ENCODE measurements around the gene TBC1D1. TPM values are rescaled to one million over a fixed set of nuclear protein-coding genes. Genes with fewer than 3 reads are reported as not detected.
A peak's percentile ranks its signal among the peaks of the same experiment; 100 is the strongest.

TBC1D1 gene
- total RNA-seq, 1 experiment from 2014 or later: 28.5 TPM

DNA sequence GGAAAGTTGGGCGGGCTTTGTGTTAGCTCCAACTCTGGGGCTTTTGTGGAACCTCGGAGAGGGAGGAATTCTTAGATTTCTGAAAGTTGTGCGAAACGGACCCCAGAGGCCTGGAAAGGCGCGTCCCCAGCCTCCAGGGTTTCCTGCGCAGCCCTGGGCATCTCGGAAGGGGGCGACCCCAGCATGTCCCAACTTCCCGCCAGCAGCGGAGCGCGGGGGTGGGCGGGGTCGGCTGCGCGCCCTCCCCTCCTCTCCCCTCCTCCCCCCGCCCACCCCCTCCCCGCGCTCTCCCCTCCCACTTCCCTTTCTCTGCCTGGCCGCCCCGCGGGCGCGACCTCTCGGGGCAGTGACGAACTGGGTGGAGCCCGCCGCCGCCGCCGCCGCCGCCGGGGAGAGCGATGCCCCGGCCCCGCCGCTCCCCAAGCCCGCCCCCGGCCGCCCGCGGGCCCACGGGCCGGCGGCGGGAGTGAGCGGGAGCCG, 86.1 kb downstream of the TBC1D1 start:
- Mint-ChIP-seq H3K9me3 (ENCODE audit: unreplicated experiment) (no peaks in the 10 kb centered on the region), H3K4me3 (ENCODE audit: unreplicated experiment) (peak overlapping the region; percentile 71), H3K36me3 (ENCODE audit: insufficient read depth, unreplicated experiment) (no peaks in the 10 kb centered on the region), H3K4me1 (ENCODE audit: low read depth, unreplicated experiment) (peaks cover 6% of the 10 kb centered on the region), H3K27ac (ENCODE audit: unreplicated experiment) (no peak overlapping the region), H3K27me3 (ENCODE audit: insufficient read depth, unreplicated experiment) (no peaks in the 10 kb centered on the region)
- no TSS peak for BruUV-seq (replicated peaks)
- ChIA-PET CTCF (interaction anchor here (0.9 kb wide), 1 partner anchor 58 kb away, joined by 3 read pairs; no protein-coding TSS in a partner anchor), POLR2A (no interaction called here)
- DNase-seq: peak; percentile 81 to 85
- H3K4me1 ChIP-seq: peaks cover 11% of the 10 kb centered on the region; the same call in 1 of the 2 replicates
- no peaks in the 10 kb centered on the region for H3K27me3 ChIP-seq (replicated peaks; ENCODE audit: control insufficient read depth, insufficient read depth, low read length)
- peak overlapping the region; percentile 54 for H3K4me3 ChIP-seq (ENCODE audit: low read depth, low read length)
- intact Hi-C loops (cut with micrococcal nuclease; ENCODE audit: unreplicated experiment): loop anchor here (2.0 to 5.0 kb wide), 3 partner anchors 58 to 175 kb away; partner anchors contain the start of gene PGM2
- no peaks in the 10 kb centered on the region for H3K36me3 ChIP-seq (ENCODE audit: control insufficient read depth, insufficient read depth, low read length)
- no peaks in the 10 kb centered on the region for H3K9me3 ChIP-seq
- TF ChIP-seq, protein P1, sequence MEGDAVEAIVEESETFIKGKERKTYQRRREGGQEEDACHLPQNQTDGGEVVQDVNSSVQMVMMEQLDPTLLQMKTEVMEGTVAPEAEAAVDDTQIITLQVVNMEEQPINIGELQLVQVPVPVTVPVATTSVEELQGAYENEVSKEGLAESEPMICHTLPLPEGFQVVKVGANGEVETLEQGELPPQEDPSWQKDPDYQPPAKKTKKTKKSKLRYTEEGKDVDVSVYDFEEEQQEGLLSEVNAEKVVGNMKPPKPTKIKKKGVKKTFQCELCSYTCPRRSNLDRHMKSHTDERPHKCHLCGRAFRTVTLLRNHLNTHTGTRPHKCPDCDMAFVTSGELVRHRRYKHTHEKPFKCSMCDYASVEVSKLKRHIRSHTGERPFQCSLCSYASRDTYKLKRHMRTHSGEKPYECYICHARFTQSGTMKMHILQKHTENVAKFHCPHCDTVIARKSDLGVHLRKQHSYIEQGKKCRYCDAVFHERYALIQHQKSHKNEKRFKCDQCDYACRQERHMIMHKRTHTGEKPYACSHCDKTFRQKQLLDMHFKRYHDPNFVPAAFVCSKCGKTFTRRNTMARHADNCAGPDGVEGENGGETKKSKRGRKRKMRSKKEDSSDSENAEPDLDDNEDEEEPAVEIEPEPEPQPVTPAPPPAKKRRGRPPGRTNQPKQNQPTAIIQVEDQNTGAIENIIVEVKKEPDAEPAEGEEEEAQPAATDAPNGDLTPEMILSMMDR (IDR thresholded peaks at IDR 0.05; ENCODE audit: insufficient read depth in 1 of 2, low read depth in 1 of 2, low read length in 1 of 2, severe bottlenecking in 1 of 2, unreplicated experiment in 1 of 2): peak in 1 of 2 experiments; percentile 29

DNA sequence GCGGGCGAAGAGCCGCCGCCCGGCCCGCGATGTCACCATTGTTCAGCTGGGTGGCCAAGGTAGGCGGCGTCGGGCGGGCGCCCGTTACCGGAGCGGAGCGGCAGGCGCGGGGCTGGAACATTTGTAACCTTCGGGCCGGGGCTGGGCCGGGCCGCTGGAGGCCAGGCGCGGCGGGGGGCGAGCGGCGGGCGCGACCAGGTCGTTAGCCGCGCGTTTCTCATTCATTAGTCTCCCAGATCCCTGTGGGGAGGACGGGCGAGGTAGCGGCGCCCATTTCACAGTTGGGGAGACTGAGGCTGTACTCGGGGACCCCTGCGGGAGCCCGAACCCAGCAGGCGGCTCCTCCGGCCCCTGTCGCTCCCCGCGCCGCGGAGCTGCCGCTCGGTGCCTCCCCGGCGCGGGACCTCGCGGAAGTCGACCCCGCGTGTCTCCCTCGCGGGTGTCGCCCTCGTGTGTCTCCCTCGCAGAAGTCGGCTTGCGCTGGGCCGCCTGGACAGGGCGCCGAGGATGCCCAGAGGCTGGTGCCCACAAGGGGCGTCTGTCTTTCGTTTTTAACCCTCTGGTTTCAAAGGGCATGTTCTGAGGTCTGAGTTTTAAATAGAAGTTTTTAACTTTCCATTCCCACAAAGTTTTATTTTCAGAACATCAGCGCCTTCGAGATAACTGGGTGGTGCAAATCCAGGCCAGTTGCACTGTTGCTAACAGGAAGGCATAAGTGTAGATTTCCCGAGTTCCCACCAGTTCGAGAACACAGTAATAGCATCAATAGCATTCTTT, 86.8 kb downstream of the TBC1D1 start:
- intact Hi-C loops (cut with micrococcal nuclease; ENCODE audit: unreplicated experiment): loop anchor here (2.0 to 5.0 kb wide), 3 partner anchors 57 to 175 kb away; partner anchors contain the start of gene PGM2
- POLR2A ChIA-PET: no interaction called here
- no TSS peak for BruUV-seq (replicated peaks)
- peak; percentile 51 to 65 for DNase-seq
- H3K36me3 ChIP-seq (ENCODE audit: control insufficient read depth, insufficient read depth, low read length): no peaks in the 10 kb centered on the region
- no peaks in the 10 kb centered on the region for H3K27me3 ChIP-seq (replicated peaks; ENCODE audit: control insufficient read depth, insufficient read depth, low read length)
- Mint-ChIP-seq H3K4me1 (ENCODE audit: low read depth, unreplicated experiment) (peaks cover 12% of the 10 kb centered on the region), H3K36me3 (ENCODE audit: insufficient read depth, unreplicated experiment) (no peaks in the 10 kb centered on the region), H3K27me3 (ENCODE audit: insufficient read depth, unreplicated experiment) (no peaks in the 10 kb centered on the region), H3K27ac (ENCODE audit: unreplicated experiment) (no peak overlapping the region), H3K9me3 (ENCODE audit: unreplicated experiment) (no peaks in the 10 kb centered on the region), H3K4me3 (ENCODE audit: unreplicated experiment) (peak overlapping the region; percentile 71)
- no peaks in the 10 kb centered on the region for H3K9me3 ChIP-seq
- TF ChIP-seq, protein P1 (IDR thresholded peaks at IDR 0.05; ENCODE audit: insufficient read depth in 1 of 2, low read depth in 1 of 2, low read length in 1 of 2, severe bottlenecking in 1 of 2, unreplicated experiment in 1 of 2): peak; percentile 23 to 64
- H3K4me3 ChIP-seq (ENCODE audit: low read depth, low read length): peak overlapping the region; percentile 54
- peaks cover 15% of the 10 kb centered on the region; the same call in 1 of the 2 replicates for H3K4me1 ChIP-seq
- CTCF ChIA-PET: interaction anchor here (1.3 kb wide), 1 partner anchor 525 kb away, joined by 3 read pairs; no protein-coding TSS in a partner anchor

GRCh38 chr4:37978248-37978924, 87.5 kb downstream of the TBC1D1 start:
- Mint-ChIP-seq H3K4me3 (ENCODE audit: unreplicated experiment) (peak overlapping the region; percentile 71), H3K36me3 (ENCODE audit: insufficient read depth, unreplicated experiment) (no peaks in the 10 kb centered on the region), H3K9me3 (ENCODE audit: unreplicated experiment) (no peaks in the 10 kb centered on the region), H3K4me1 (ENCODE audit: low read depth, unreplicated experiment) (peaks cover 13% of the 10 kb centered on the region), H3K27ac (ENCODE audit: unreplicated experiment) (no peak overlapping the region), H3K27me3 (ENCODE audit: insufficient read depth, unreplicated experiment) (no peaks in the 10 kb centered on the region)
- POLR2A ChIA-PET: no interaction called here
- H3K36me3 ChIP-seq (ENCODE audit: control insufficient read depth, insufficient read depth, low read length): no peaks in the 10 kb centered on the region
- no peaks in the 10 kb centered on the region for H3K27me3 ChIP-seq (replicated peaks; ENCODE audit: control insufficient read depth, insufficient read depth, low read length)
- intact Hi-C loops (cut with micrococcal nuclease; ENCODE audit: unreplicated experiment): loop anchor here (5.0 kb wide), 2 partner anchors 151 to 176 kb away; partner anchors contain the start of gene PGM2
- CTCF ChIA-PET: interaction anchor here (1.3 kb wide), 1 partner anchor 525 kb away, joined by 3 read pairs; no protein-coding TSS in a partner anchor
- TSS peak; percentile 29 for BruUV-seq (replicated peaks)
- no peaks in the 10 kb centered on the region for H3K9me3 ChIP-seq
- H3K4me3 ChIP-seq (ENCODE audit: low read depth, low read length): peak overlapping the region; percentile 54
- peaks cover 15% of the 10 kb centered on the region; the same call in 1 of the 2 replicates for H3K4me1 ChIP-seq
- TF ChIP-seq, protein P1 (IDR thresholded peaks at IDR 0.05; ENCODE audit: insufficient read depth in 1 of 2, low read depth in 1 of 2, low read length in 1 of 2, severe bottlenecking in 1 of 2, unreplicated experiment in 1 of 2): no peak
- peak in 1 of 2 experiments; percentile 10 for DNase-seq

Measured in Caco-2 (cell line).